ENCODE results near the gene BICDL1.
A peak's percentile ranks its signal among the peaks of the same experiment; 100 is the strongest.
"Not testable (repeated sequence)": the region's sequence is repeated elsewhere in the genome, so short reads cannot be mapped to it uniquely, and the experiment has no call there.

BICDL1 gene

DNA sequence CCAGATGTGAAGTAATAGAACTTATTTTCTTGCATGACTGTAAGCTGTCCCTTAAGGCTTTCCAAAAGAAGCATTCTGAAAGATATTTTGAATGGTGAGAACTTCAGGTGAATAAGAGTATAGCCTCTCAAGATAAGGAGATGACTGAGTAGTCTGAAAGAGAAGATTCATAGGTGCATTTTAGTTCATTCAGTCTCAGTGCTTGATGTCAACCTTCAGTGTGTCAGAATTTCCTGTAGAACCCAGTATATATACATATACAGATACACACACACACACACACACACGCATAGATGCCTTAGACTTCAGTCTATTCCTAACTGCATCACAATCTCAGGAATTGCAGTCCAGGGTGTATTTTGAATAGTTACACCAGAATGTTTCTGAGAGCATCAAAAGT is 7.4 kb downstream of the BICDL1 start:
- Histone ChIP-seq H3K4me3 (no peak overlapping the region), H3K27ac (no peak overlapping the region)

DNA sequence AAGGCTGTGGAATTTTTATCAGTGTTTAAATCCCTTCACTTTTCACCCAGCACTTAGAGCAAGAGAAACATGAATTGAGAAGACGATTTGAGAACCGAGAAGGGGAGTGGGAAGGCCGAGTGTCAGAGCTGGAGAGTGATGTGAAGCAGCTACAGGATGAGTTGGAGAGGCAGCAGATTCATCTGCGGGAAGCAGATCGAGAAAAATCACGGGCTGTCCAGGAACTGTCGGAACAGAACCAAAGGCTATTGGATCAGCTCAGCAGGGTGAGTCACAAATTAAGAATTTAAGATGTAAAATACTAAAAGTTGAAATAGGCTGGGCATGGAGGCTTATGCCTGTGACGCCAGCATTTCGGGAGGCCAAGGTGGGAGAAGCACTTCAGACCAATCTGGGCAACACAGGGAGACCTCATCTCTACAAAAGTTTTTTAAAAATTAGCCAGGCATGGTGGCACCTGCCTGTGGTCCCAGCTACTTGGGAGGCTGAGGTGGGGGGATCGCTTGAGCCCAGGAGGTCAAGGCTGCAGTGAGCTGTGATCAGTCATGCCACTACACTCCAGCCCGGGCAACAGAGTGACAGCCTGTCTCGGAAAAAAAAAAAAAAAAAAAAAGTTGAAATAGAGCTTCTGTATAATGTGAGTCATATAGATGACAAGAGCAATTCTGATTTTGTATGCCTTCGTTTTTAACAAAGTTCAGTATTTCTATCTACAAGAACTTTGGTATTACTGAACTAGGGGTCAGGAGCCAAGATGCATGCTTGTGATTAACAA is 9.6 kb downstream of the BICDL1 start:
- H3K27ac ChIP-seq: no peak overlapping the region
- no peak overlapping the region for H3K4me3 ChIP-seq

DNA sequence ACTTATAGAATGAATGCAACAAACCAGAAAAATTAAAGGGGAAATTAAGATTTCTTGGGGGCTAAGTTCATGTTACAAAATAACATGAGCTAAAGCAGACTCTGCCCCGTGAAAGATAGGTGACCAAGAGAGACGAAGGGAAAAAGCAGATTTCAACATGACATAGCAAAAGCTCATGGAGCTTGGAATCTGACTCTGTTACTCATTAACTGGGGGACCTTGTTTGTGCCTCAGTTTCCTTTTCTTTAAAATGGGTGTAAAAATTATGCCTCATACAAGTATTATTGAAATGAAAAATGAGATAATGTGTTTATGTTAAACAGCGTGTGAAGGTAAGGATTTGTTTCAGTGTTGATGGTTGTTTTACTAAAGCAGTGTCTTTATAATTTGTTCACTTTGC is 11.5 kb downstream of the BICDL1 start:
- Histone ChIP-seq H3K27ac (no peak overlapping the region), H3K4me3 (no peak overlapping the region)

DNA sequence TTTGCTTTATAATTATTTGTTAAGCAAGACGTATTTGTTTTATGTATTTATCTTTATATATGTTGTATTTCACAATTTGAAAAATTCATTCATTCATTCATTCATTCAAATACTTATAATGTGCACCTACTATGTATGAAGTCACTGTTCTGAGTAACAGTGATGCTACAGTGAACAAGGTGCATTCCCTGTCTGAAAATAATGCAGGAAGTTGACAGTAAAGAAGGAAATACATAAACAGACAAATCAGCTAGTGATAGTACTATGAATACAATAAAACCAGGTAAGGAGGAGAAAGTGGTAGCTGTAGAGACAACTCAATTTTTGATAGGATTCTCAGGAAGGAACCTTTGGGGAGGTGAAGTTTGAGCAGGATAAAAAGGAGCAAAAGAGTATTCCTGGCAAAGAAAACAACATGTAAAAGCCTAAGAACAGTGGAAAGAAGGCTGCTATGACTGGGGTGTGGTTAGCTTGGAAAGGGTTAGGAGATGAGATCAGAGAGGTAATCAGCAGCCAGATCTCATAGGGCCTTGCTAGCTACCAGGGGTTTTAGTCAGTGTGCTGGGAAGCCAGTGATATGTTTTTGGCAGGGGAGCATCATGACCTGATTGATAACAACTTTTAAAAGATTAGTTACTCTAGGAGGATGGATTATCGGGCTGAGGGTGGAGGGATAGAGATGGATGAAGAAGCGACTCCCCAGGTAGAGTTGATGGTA is 17.4 kb downstream of the BICDL1 start:
- Histone ChIP-seq H3K4me3 (no peak overlapping the region), H3K27ac (peak overlapping the region in 2 of 21 experiments; percentile 35 to 55)

DNA sequence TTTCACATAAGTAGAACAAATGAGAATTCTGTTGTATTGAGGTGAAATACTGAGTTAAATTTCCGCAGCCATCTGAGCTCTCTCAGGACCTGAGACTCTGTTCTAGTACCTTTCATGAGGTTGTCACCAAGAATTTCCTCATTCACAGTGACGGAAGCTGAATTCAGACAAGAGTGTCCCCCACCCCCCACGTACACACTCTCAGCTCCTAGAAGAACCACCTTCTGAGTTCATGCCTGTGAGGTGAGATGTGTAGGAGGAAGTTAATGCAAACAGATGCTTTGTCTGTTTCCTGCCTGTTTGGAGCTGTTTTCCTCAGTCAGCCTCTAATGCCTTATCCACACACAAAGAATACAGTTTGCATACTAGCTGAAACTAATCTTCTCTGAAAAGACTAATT is 18.2 kb downstream of the BICDL1 start:
- Histone ChIP-seq H3K27ac (peak overlapping the region in 4 of 21 experiments; percentile 0 to 55 (median 24)), H3K4me3 (no peak overlapping the region)

DNA sequence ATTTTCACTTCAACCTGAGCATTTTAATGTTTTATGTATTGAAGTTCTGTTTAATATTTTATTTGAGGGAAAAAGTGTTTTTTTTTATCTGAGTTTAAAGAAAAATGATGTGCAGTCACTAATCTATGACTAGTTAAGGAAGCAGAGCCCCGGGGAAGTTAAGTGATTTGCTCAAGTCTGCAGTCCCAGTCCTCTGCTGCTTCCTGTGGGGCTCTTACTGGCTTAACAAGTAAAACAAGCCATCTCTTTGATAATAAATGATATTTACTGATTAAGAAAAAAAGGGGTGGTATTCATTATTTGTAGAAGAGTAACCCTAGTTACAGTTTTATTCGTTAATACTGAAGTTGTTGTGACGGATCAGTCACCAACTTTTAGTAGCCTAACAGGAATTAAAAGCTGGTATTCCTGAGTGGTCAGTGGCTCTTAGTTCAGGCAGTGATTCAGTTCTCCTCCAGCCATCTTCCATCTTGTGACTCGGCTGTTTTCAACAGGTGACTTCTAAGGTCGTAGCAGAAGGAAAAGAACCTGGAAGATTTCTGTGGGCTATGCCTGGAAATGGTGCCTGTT is 21.7 kb downstream of the BICDL1 start:
- H3K4me3 ChIP-seq: no peak overlapping the region
- H3K27ac ChIP-seq: peak overlapping the region in 1 of 21 experiments; percentile 16

DNA sequence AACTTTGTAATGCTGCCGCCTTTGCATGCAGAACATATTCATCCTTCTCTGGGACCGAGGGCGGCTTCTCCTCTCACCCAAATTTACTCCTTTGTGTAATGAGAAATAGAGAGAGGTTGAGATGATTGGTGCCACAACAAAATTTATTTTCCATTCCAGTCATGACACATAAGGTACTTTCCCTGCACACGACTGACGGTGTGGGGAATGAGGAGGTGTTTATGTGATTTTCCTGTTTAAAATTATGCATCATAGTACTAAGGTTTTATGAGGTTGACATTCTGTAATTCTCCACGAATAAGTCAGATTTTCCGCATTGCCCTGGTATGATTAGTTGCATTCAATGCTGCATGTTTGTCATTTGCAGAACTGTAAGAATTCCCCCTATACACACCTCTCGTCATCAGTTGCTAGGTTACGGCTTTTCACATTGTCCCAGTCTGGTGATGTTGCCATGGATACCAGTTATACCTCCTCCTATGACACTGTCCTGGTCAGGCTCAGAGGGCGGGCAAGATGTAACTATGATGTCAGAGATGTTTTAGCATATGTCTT is 23.1 kb downstream of the BICDL1 start:
- Histone ChIP-seq H3K27ac (peak overlapping the region in 4 of 21 experiments; percentile 10 to 68 (median 42)), H3K4me3 (no peak overlapping the region)

DNA sequence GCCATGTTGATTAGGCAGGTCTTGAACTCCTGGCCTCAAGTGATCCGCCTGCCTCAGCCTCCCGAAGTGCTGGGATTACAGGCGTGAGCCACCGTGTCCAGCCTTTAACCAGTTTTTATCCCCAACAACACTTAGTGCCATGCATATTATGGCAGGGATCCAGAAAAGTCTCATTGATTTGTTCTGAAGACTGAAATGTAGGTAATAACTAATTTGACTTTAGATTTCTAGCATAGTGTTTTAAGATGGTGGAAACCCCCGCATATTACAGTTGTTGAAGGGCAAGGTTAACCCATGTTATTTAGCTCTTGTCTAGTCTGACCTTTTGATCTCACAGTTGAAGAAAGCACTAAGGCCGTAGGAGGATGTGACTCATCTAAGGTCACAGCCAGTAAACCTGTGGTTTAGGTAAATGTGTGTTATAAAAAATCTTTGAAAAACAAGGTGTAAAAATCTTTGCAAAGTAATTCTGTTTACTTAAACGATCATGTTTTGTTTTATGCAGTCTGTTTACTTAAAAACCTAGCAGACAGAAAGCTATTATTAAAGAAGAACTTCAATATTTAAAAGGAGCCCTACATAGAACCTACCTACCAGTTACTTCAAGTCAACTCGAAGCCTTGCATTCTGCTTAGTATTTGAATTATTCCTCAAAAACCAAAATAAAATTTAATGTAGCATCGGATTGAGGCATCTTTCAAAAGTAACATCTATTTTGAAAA is 24.8 kb downstream of the BICDL1 start:
- Histone ChIP-seq H3K27ac (peak overlapping the region in 6 of 21 experiments; percentile 2 to 71 (median 58)), H3K4me3 (no peak overlapping the region)

DNA sequence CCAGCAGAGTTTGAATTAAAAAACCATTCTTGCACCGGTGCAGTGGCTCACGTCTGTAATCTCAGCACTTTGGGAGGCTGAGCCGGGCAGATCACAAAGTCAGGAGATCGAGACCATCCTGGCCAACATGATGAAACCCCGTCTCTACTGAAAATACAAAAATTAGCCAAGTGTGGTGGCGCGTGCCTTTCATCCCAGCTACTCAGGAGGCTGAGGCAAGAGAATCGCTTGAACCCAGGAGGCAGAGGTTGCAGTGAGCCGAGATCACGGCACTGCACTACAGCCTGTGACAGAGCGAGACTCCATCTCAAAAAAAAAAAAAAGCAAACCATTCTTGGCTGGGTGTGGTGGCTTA is 25.3 kb downstream of the BICDL1 start:
- H3K4me3 ChIP-seq: not testable (repeated sequence)

DNA sequence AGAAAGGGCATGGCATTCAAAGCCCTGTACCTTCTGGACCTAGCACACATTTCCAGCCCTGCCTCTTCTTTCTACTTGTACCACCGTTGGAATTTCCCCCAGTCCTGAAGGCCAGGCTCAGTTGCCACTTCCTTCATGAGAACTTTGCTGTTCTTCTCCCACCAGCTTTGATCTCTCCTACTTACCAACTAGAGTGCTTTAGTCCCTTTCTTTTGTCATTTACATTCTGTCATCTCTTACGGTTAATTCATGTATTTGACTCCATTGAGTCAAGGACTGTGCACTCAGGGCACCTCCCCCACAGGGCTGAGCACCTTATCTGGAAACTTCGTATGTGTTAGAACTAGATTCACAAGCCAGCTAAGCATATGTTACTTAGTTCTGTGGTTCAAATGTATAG is 26.3 kb downstream of the BICDL1 start:
- Histone ChIP-seq H3K27ac (peak overlapping the region in 4 of 21 experiments; percentile 2 to 71 (median 50)), H3K4me3 (no peak overlapping the region)

More for the DNA sequence above, 25.3 kb downstream of the BICDL1 start:
- peak overlapping the region in 5 of 21 experiments; percentile 2 to 71 (median 55) for H3K27ac ChIP-seq

DNA sequence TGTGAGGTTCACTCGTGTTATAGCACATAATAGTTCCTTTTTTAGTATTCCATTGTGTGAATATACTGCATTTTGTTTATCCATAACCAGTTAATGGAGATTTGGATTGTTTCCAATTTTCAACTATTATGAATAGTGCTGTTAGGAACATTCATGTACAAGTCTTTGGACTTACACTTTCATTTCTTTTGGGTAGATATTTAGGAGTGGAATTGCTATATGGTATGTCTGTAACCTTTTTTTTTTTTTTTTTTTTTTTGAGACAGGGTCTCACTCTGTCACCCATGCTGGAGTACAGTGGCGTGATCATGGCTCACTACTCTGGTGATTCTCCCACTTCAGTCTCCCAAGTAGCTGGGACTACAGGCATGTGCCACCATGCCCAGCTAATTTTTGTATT is 27.2 kb downstream of the BICDL1 start:
- H3K27ac ChIP-seq: peak overlapping the region in 1 of 21 experiments; percentile 71
- not testable (repeated sequence) for H3K4me3 ChIP-seq

DNA sequence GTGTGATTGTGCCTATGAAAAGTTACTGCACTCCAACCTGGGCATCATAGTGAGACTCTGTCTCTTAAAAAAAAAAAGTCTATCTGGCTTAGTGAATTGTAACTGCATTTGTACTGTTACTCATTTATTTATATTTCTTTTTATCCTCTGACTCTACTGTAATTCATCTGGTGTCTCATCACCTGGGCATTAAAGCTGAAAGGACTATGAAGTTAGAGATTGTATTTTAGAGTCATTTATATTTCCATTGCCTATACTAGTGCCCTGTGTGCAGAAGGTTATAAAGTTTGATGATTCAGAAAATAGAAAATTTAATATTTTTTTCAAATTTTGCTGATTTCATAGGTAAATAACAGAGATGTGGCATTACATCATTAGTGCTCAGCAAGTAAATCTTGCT is 30.2 kb downstream of the BICDL1 start:
- no peak overlapping the region for H3K4me3 ChIP-seq

DNA sequence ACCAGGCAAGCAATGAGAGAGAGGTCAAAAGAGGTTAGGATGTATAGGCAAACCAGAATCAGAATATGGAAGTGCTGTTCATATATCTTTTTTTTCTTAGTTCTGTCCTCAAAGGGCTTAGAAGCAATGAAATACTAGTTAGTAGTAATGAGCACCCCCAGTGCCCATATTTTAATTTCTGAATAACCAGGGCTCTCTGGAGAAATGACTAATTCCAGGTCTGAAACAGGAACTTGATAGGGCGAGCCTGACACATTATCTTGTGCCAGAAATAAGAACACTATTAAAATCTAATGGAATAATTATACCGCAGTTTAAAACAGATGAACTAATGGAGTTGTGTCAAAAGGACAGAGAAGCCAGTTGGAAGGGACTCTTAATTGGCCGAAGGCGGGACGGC is 30.9 kb downstream of the BICDL1 start:
- no peak overlapping the region for H3K4me3 ChIP-seq
- no peak overlapping the region for H3K27ac ChIP-seq

More for the DNA sequence above, 30.2 kb downstream of the BICDL1 start:
- H3K27ac ChIP-seq: no peak overlapping the region

DNA sequence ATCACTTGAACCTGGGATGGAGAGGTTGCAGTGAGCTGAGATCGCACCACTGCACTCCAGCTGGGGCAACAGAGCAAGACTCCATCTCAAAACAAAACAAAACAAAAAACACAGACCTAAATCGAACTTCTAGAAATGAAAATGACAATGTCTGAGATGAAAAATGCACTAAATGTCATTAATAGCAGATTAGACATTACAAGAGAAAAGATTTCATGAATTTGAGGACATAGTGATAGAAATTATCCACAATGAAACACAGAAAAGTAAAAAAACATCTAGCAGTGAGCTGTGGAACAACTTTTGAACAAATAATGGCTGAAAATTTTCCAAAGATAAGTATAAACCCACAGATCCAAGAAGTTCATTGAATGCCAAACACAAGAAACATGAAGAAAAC is 35.2 kb downstream of the BICDL1 start:
- Histone ChIP-seq H3K4me3 (no peak overlapping the region), H3K27ac (no peak overlapping the region)

DNA sequence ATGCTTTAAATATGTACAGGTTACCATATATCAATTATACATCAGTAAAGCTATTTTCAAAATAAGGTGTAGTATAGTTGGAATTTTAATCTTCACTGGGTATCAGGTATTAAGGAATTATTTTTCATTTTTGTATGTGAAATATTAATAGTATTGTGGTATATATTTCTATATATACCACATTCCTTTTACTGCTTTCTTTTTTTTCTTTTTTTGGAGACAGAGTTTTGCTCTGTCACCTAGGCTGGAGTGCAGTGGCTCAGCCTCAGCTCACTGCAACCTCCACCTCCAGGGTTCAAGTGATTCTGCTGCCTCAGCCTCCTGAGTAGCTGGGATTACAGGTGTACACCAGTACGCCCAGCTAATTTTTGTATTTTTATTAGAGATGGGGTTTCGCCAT is 36.6 kb downstream of the BICDL1 start:
- no peak overlapping the region for H3K27ac ChIP-seq
- no peak overlapping the region for H3K4me3 ChIP-seq

DNA sequence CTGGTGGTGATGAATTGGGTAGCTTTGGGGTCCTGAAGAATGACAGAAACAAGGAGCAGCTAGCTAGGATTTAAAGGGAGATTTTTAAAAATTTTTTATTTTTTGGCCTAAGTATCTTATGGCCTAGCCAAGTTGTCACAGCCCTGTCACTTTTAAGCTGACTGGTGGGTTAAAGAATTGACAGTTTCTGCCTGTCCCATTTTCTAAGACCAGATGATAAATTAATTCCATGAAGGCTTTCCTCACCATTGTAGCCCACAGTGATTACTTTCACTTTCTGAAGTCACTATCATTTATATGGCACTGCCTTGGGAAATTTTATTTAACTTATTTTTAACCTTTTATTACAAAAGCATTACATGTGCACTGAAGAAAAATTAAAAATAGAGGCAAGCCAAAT is 43.2 kb downstream of the BICDL1 start:
- H3K4me3 ChIP-seq: no peak overlapping the region
- no peak overlapping the region for H3K27ac ChIP-seq

DNA sequence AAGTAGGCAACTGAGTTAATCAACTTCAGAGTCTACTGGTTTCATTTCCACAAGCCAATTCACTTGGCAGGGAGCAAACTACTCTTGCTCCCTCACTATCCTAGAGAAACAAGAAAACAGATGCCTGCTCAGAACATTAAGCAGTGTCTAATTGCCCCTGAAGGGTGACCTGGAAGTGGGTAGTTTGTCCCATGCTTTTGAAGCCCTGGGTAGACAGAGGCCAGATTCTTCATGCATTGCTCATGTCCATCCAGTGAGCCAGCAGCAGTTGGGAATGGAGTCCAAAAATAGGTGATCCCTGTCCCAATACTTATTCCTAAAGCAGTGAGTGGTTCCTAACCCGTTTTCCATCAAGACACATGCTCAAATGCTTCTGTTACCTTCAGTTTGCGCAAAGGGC is 48.8 kb downstream of the BICDL1 start:
- no peak overlapping the region for H3K27ac ChIP-seq
- no peak overlapping the region for H3K4me3 ChIP-seq

DNA sequence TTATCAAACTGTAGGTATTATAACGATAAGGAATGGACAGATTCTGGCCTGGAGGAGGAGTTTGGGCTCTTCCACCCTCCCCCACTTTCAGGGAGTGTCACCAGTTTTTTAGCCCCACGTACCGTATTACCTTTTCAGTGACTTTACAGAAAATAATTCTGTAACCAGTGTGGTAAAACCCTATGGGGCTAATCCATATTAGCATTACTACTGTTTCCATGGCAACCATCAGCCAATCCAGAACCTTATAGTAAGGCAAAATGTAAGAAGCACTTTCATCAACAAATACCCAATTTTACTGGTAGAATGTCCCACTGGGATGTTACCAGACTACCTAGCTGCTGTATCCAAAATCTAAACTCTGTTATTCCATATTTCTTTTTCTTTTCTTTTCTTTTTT is 50.7 kb downstream of the BICDL1 start:
- H3K27ac ChIP-seq: no peak overlapping the region
- no peak overlapping the region for H3K4me3 ChIP-seq

DNA sequence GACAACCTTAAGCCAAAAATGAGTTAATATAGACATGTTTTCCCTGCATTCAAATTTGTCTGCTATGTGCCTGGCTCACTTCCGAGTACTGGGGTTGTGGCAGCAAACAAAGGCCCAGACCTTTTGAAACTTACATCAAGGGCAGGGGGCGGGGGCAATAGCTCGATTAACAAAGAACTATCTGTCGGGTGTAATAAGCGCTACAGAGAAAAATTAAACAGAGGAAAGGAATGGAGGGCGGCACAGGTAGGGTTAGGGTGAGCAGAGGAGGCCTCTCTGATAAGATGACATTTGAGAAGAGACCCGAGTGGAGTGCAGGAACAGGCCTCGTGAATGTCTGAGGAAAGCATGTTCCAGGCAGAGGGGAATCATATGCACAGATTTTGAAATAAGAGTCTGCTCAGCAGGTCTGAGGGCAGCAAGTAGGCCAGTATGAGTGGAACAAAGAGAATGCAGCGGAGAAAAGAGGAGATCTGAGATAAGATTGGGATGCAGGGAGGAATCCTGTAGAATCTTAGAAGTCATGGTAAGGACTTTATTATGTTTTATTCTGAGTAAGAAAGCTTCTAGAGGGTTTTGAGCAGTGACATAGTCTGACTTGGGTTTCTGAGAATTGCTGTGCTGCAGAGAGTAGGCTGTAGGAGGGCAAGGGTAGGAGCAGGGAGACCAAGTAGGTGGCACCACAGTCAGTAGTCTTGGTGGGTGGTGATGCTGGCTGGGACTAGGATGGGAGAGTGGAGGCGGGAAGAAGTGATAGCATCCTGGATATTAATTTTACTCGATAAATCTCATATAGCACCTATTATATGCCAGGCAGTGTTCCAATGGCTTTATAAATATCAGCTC is 52.6 kb downstream of the BICDL1 start:
- Histone ChIP-seq H3K4me3 (no peak overlapping the region), H3K27ac (peak overlapping the region in 19 of 21 experiments; percentile 31 to 90 (median 66))

Data from skin epidermis (tissue), 12 donors.